HepG2 (cell line): ENCODE measurements around the gene RBM27. TPM values are rescaled to one million over a fixed set of nuclear protein-coding genes. Genes with fewer than 3 reads are reported as not detected.
A peak's percentile ranks its signal among the peaks of the same experiment; 100 is the strongest.

Source experiments
- ATAC-seq: fragments of 200-7000 bp; cut with Tn5 transposase; 3 replicates; pipeline ENCODE4 v1.9.1; 2020; ENCODE audit warnings: mild to moderate bottlenecking, moderate library complexity
- BruUV-seq: library from RNA; stranded (reverse); fragments of 400-500 nt; replicated peaks from 2 replicates; lab custom pipeline; 2021; lab: Mats Ljungman, UMichigan
- CTCF ChIA-PET: fragments of 300-600 bp; formaldehyde crosslinking; extraction: SDS; loops from one replicate; lab custom pipeline; 2021; ENCODE audit warnings: low total read pairs, inconsistent platforms, low intra/inter-chr PET ratio; lab: Yijun Ruan, JAX
- POLR2A ChIA-PET: fragments of 350-600 bp; sonication (Branson Sonifier 250); formaldehyde crosslinking; loops from one replicate; lab custom pipeline; 2020; ENCODE audit warnings: antibody characterized with exemption, inconsistent platforms; lab: Yijun Ruan, JAX
- DNase-seq: peaks from one replicate; pipeline ENCODE4 v3.0.0-alpha.2; 2015; ENCODE audit warnings: low spot score
- FAIRE-seq: peaks from 3 replicates; lab custom pipeline; 2011; peaks lifted over from hg19 to GRCh38; lab: Jason Lieb, UNC
- H2AFZ ChIP-seq: one replicate; pipeline ENCODE4 v1.6.1; 2011; ENCODE audit warnings: low read length, inconsistent platforms
- H3K27ac ChIP-seq: fragments of 300-600 bp; 3 replicates; pipeline ENCODE4 v1.8.0; 2011; ENCODE audit warnings: mixed run types, mild to moderate bottlenecking, mixed read lengths, low read length, inconsistent platforms; ENCODE audit not compliant: insufficient read depth; ENCODE audit errors: extremely low read length
- H3K27me3 ChIP-seq, 2 experiments: fragments of 200-600 bp in 1 of 2; 2 replicates in 1 of 2; 3 replicates in 1 of 2; pipeline versions ENCODE4 v1.6.0 to v1.8.0; 2011; ENCODE audit warnings: low read length in 2 of 2, mild to moderate bottlenecking in 2 of 2, moderate library complexity in 2 of 2, inconsistent platforms in 1 of 2; ENCODE audit not compliant: insufficient read depth in 2 of 2, control insufficient read depth in 1 of 2
- H3K36me3 ChIP-seq, 2 experiments: fragments of 200-600 bp in 1 of 2; replicated peaks in 1 of 2; 2 replicates in 1 of 2; 3 replicates in 1 of 2; pipeline versions ENCODE4 v1.5.1 to v1.8.0; 2011; ENCODE audit warnings: low read length in 2 of 2, inconsistent platforms in 1 of 2; ENCODE audit not compliant: insufficient read depth in 2 of 2, control insufficient read depth in 1 of 2
- H3K4me1 ChIP-seq: 2 replicates; pipeline ENCODE4 v1.5.1; 2012; ENCODE audit warnings: low read length, inconsistent platforms; ENCODE audit not compliant: insufficient read depth
- H3K4me2 ChIP-seq: 2 replicates; pipeline ENCODE4 v1.6.0; 2011; ENCODE audit warnings: low read depth, low read length, inconsistent platforms
- H3K4me3 ChIP-seq, 3 experiments: fragments of 200-600 bp in 1 of 3; sonication (generic), shearing (Covaris generic) in 1 of 3; replicated peaks in 1 of 3; 2 replicates each; pipeline ENCODE4 v1.5.1; 2011 to 2016; ENCODE audit warnings: low read length in 3 of 3, inconsistent platforms in 2 of 3, low read depth in 2 of 3, mild to moderate bottlenecking in 2 of 3, control low read depth in 1 of 3, mixed read lengths in 1 of 3; ENCODE audit not compliant: insufficient read depth in 1 of 3
- H3K79me2 ChIP-seq: one replicate; pipeline ENCODE4 v1.6.1; 2011; ENCODE audit warnings: low read length, inconsistent platforms; ENCODE audit not compliant: insufficient read depth
- H3K9ac ChIP-seq: 2 replicates; pipeline ENCODE4 v1.6.0; 2011; ENCODE audit warnings: mild to moderate bottlenecking, low read depth, low read length, inconsistent platforms; ENCODE audit not compliant: insufficient read depth
- H3K9me3 ChIP-seq: 2 replicates; pipeline ENCODE4 v1.5.1; 2012; ENCODE audit warnings: mild to moderate bottlenecking, low read length
- H4K20me1 ChIP-seq: 2 replicates; pipeline ENCODE4 v1.6.0; 2011; ENCODE audit warnings: inconsistent platforms, mild to moderate bottlenecking, low read length, moderate library complexity; ENCODE audit not compliant: insufficient read depth
- CEBPB ChIP-seq: IDR thresholded peaks from 2 replicates; pipeline ENCODE4 v1.6.1; 2011; ENCODE audit warnings: low read depth, low read length, improper control_type of control experiment, borderline replicate concordance
- ERF ChIP-seq: IDR thresholded peaks from 2 replicates; pipeline ENCODE4 v1.6.1; 2018; ENCODE audit warnings: missing biosample characterization, missing genetic modification reagents
- HCFC1 ChIP-seq: fragments of 150-350 bp; IDR thresholded peaks from 2 replicates; pipeline ENCODE4 v1.6.1; 2014; ENCODE audit warnings: low read depth, low read length
- LCORL ChIP-seq, 2 experiments: fragments of 450-650 bp in 1 of 2; sonication (generic) in 1 of 2; formaldehyde crosslinking in 1 of 2; IDR thresholded peaks; 2 replicates each; pipeline versions ENCODE4 v1.5.0 to v1.6.1; 2017 to 2020; ENCODE audit warnings: antibody characterized with exemption in 1 of 2, missing genetic modification reagents in 1 of 2
- MAZ ChIP-seq, 2 experiments: sonication (generic) in 1 of 2; formaldehyde crosslinking in 1 of 2; IDR thresholded peaks; 2 replicates each; pipeline versions ENCODE4 v1.5.0 to v1.6.1; 2012 to 2020; ENCODE audit warnings: low read depth in 2 of 2, mild to moderate bottlenecking in 2 of 2, borderline replicate concordance in 1 of 2, improper control_type of control experiment in 1 of 2, low read length in 1 of 2, missing genetic modification reagents in 1 of 2, moderate library complexity in 1 of 2
- MXD4 ChIP-seq: IDR thresholded peaks from 2 replicates; pipeline ENCODE4 v1.6.1; 2016; ENCODE audit warnings: mild to moderate bottlenecking, missing biosample characterization, missing genetic modification reagents
- NR2F6 ChIP-seq, 2 experiments: IDR thresholded peaks; 2 replicates each; pipeline ENCODE4 v1.6.1; 2016; ENCODE audit warnings: antibody characterized with exemption in 1 of 2, mild to moderate bottlenecking in 1 of 2
- RFXANK ChIP-seq: IDR thresholded peaks from 2 replicates; pipeline ENCODE4 v1.6.1; 2016
- RORA ChIP-seq: sonication (generic); formaldehyde crosslinking; IDR thresholded peaks from 2 replicates; pipeline ENCODE4 v1.5.0; 2020; ENCODE audit warnings: mild to moderate bottlenecking, missing genetic modification reagents, moderate library complexity
- ZBTB21 ChIP-seq: sonication (generic); formaldehyde crosslinking; IDR thresholded peaks from 2 replicates; pipeline ENCODE4 v1.4.0; 2020; ENCODE audit warnings: missing genetic modification reagents
- ZBTB44 ChIP-seq: sonication (generic); formaldehyde crosslinking; IDR thresholded peaks from 2 replicates; pipeline ENCODE4 v1.4.0; 2020; ENCODE audit warnings: missing genetic modification reagents
- ZMYM4 ChIP-seq: sonication (generic); formaldehyde crosslinking; IDR thresholded peaks from 2 replicates; pipeline ENCODE4 v1.8.1; 2023; ENCODE audit warnings: mild to moderate bottlenecking, missing genetic modification reagents
- ZNF496 ChIP-seq: sonication (generic); formaldehyde crosslinking; IDR thresholded peaks from 2 replicates; pipeline ENCODE4 v1.8.1; 2023; ENCODE audit warnings: mild to moderate bottlenecking, moderate library complexity, missing genetic modification reagents; ENCODE audit not compliant: insufficient replicate concordance
- ZNF800 ChIP-seq: sonication (generic); formaldehyde crosslinking; IDR thresholded peaks from 2 replicates; pipeline ENCODE4 v1.4.0; 2020; ENCODE audit warnings: missing genetic modification reagents
- ZSCAN20 ChIP-seq: sonication (generic); formaldehyde crosslinking; IDR thresholded peaks from 2 replicates; pipeline ENCODE4 v1.4.0; 2020; ENCODE audit warnings: missing genetic modification reagents, mild to moderate bottlenecking, borderline replicate concordance
- ZSCAN25 ChIP-seq: sonication (generic); formaldehyde crosslinking; IDR thresholded peaks from 2 replicates; pipeline ENCODE4 v1.8.0; 2022; ENCODE audit warnings: mild to moderate bottlenecking, missing genetic modification reagents
- WGBS: methylation state at CpG from one replicate; pipeline ENCODE4 v1.1.6; 2017; ENCODE audit warnings: low lambda C conversion rate; 5-methylcytosine and 5-hydroxymethylcytosine counted together
- in situ Hi-C: cut with HindIII; loops from 2 replicates; pipeline ENCODE4 v1.10.0; 2017; ENCODE audit warnings: low pct_unique_long_range_greater_than_20kb; ENCODE audit not compliant: extremely low pct_ligation_motif_present
- intact Hi-C: fragments of 100-400 bp; cut with micrococcal nuclease; formaldehyde crosslinking; loops from one replicate; pipeline ENCODE4 v1.10.0; 2022; ENCODE audit not compliant: unreplicated experiment
- polyA plus RNA-seq, 8 experiments: library from polyadenylated mRNA; depleted of rRNA in 3 of 8; stranded (reverse) in 7 of 8; unstranded in 1 of 8; fragments of >200 nt; fragmentation: Illumina TruSeq in 4 of 8; extraction: Trizol in 4 of 8; gene quantifications; 2 replicates each; pipeline versions ENCODE4 v1.2.1 to v1.2.3, GENCODE V29; 2011 to 2016; ENCODE audit warnings: low read depth in 4 of 8, missing spikeins in 1 of 8, mixed read lengths in 1 of 8; ENCODE audit not compliant: insufficient read depth in 1 of 8
- total RNA-seq, 5 experiments: library from RNA; depleted of rRNA; stranded (reverse); fragments of >200 nt; fragmentation: Illumina TruSeq; extraction: Trizol; gene quantifications; 2 replicates each; pipeline ENCODE4 v1.2.3, GENCODE V29; 2016; ENCODE audit warnings: low read depth in 1 of 5

RBM27 gene
- total and polyA plus RNA-seq, 2 of the 13 experiments (the other 11 are each of a cell fraction or from before 2014, with no cell fraction given): 12.9 to 23.4 TPM

- Histone ChIP-seq H3K4me2 (no peak overlapping the region), H3K27ac (no peak overlapping the region), H3K4me3 (no peak overlapping the region), H4K20me1 (no peaks in the 10 kb centered on the region; the same call in 1 of the 2 replicates), H3K4me1 (no peaks in the 10 kb centered on the region), H3K36me3 (peaks cover 13 to 50% of the 10 kb centered on the region in 2 experiments), H3K9me3 (no peaks in the 10 kb centered on the region)
- intact Hi-C loops: no loop called here
- in situ Hi-C loops: no loop called here
- 91% methylated on average over 1 of the region's 1 CpG for WGBS
- DNase-seq: no peak
- ChIA-PET POLR2A (no interaction called here), CTCF (no interaction called here)
- ATAC-seq: no peak
- FAIRE-seq: no peak
- BruUV-seq: no TSS peak
- TF ChIP-seq NR2F6 (IDR thresholded peaks at IDR 0.05) (no peak), NR2F6 (CRISPR knock-in tag; IDR thresholded peaks at IDR 0.05) (no peak), CEBPB (peak; percentile 55)
- TF ChIP-seq, all 625 proteins: peak for 1
- Histone ChIP-seq H3K79me2 (peaks cover 18% of the 10 kb centered on the region), H3K27me3 (no peaks in the 10 kb centered on the region), H3K9ac (no peak overlapping the region), H2AFZ (no peak overlapping the region)
These were observed 19.8 kb downstream of the RBM27 start for GRCh38 chr5:146223179-146223578.

- in situ Hi-C loops: no loop called here
- ChIA-PET CTCF (no interaction called here), POLR2A (no interaction called here)
- intact Hi-C loops: no loop called here
- DNase-seq (no peak), FAIRE-seq (no peak), ATAC-seq (no peak)
- Histone ChIP-seq H3K79me2 (no peaks in the 10 kb centered on the region), H3K9ac (no peak overlapping the region), H2AFZ (no peak overlapping the region), H3K4me2 (no peak overlapping the region), H4K20me1 (no peaks in the 10 kb centered on the region), H3K9me3 (no peaks in the 10 kb centered on the region), H3K27ac (no peak overlapping the region), H3K36me3 (peaks cover 14 to 63% of the 10 kb centered on the region in 2 experiments), H3K4me3 (no peak overlapping the region), H3K4me1 (no peaks in the 10 kb centered on the region), H3K27me3 (no peaks in the 10 kb centered on the region)
- TF ChIP-seq RORA (CRISPR knock-in tag): no peak
- no peak for TF ChIP-seq ZNF800 (CRISPR knock-in tag)
- TF ChIP-seq MAZ (IDR thresholded peaks at IDR 0.05; ENCODE audit: borderline replicate concordance, low read depth, low read length): no peak
- TF ChIP-seq MAZ (CRISPR knock-in tag; IDR thresholded peaks at IDR 0.05; ENCODE audit: low read depth): no peak
- no peak for TF ChIP-seq HCFC1
- no peak for TF ChIP-seq ZSCAN20 (CRISPR knock-in tag)
- no peak for TF ChIP-seq RFXANK (CRISPR knock-in tag)
- no peak for TF ChIP-seq ZSCAN25 (CRISPR knock-in tag)
- no peak for TF ChIP-seq ERF (CRISPR knock-in tag)
- no peak for TF ChIP-seq LCORL (IDR thresholded peaks at IDR 0.05)
- no peak for TF ChIP-seq LCORL (CRISPR knock-in tag; IDR thresholded peaks at IDR 0.05)
- TF ChIP-seq MXD4 (CRISPR knock-in tag): no peak
- no peak for TF ChIP-seq ZMYM4 (CRISPR knock-in tag)
- no peak for TF ChIP-seq ZNF496 (CRISPR knock-in tag)
- no peak for TF ChIP-seq ZBTB21 (CRISPR knock-in tag)
- TF ChIP-seq ZBTB44 (CRISPR knock-in tag): no peak
- BruUV-seq: no TSS peak
These were observed 25.8 kb downstream of the RBM27 start for GRCh38 chr5:146229222-146229621.
